GM20431 (cell line): ENCODE data around the gene CISD3.
"Not testable (repeated sequence)": the region's sequence is repeated elsewhere in the genome, so short reads cannot be mapped to it uniquely, and the experiment has no call there.

Source experiments
- in situ Hi-C: fragments of 300-500 bp; cut with MseI, MboI; formaldehyde crosslinking; loops from one replicate; pipeline ENCODE4 v1.15.0; 2020; ENCODE audit warnings: low sequenced_read_pairs; ENCODE audit not compliant: unreplicated experiment

Gene CISD3

GRCh38 chr17:38725066-38725465 lies 5.1 kb upstream of the CISD3 start:
- in situ Hi-C loops, result no loop called here

DNA sequence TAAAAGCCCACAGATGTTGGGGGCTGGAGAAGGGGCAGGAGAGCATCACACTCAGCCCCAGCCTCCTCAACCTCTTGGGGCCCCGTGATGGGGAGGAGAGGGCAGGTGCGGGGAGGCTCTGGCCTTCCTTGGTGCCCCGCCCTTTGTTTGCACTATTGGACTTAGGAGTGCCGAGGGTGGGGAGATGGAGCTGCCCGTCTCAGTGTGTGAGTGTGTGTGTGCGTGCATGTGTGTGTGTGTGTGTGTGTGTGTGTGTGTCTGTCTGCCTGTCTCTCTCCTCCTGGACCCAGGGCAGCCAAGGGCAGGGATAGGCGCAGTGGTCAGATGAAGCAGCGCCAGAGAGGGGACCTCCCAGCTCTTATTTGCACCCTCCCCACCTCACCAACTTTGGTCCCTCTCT lies 4.0 kb upstream of the CISD3 start:
- in situ Hi-C loops, result not testable (repeated sequence)

GRCh38 chr17:38727736-38728135 lies 2.4 kb upstream of the CISD3 start:
- in situ Hi-C loops, result no loop called here

DNA sequence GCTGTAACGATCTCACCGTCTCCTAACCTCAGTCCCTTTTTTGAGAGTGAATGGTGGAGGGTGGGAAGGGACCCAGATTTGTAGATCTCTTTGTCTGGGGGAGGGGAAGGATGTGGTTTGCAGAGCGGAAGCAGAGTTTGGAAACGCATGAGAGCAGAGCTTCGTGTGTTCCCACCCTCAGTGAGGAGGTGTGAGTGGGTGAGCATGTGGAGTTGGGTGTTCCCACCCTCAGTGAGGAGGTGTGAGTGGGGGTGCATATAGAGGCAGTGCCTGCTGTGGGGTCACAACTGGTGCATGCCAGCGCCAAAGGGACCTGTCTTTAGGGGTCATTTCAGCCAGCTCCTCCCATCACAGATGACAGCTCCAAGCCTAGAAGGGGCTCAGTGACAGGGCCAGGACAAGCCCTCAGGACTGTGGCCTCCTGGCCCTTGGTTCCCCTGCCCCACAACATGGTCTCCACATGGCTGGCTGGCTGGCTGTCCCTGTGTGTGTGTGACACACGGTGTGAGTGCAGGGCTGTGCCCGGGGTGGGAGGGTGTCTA lies 1.8 kb upstream of the CISD3 start:
- in situ Hi-C loops, result no loop called here

- in situ Hi-C loops, result no loop called here
Observed at GRCh38 chr17:38729368-38729885, 714 bp upstream of the CISD3 start.

DNA sequence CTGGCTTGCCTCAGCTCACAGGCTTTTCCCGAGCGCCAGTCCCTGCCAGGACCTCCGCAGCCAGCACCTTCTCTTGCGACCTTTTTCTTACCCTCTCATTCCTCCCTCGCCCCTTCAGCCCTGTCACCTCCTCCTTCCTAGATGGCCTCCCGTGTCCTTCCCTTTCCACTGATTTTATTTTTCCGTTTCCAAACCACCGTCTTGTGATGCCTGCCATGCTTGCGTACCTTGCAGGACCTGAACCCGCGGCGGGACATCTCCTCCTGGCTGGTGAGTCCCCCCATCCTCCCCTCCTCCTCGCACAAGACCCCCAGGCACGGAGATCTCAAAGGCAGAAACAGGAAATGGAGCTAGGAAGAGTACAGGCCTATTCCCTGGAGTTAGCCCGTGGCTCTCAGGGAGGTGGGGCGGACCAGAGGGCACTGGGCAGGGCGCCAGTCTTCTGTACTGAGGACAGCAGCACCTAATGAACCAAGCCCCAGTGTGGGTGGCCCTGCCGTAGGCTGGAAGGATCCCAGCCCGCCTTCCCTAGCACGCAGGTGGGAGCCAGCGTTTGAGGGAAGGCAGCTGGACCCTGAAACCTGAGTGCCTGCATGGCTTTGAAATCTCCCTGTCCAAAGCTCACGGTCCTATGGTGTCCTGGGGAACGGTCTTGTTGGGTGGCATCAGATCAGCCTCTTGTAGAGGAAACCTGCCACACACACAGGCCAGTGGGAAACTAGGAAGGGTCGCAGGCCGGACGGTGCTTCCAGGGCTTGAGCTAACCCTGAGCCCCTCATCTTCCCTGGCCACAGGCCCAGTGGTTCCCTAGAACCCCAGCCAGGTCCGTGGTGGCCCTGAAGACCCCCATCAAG lies 612 bp downstream of the CISD3 start:
- in situ Hi-C loops, result loop anchor here (10.0 kb wide), 1 partner anchor 46 kb away; no protein-coding TSS in a partner anchor

DNA sequence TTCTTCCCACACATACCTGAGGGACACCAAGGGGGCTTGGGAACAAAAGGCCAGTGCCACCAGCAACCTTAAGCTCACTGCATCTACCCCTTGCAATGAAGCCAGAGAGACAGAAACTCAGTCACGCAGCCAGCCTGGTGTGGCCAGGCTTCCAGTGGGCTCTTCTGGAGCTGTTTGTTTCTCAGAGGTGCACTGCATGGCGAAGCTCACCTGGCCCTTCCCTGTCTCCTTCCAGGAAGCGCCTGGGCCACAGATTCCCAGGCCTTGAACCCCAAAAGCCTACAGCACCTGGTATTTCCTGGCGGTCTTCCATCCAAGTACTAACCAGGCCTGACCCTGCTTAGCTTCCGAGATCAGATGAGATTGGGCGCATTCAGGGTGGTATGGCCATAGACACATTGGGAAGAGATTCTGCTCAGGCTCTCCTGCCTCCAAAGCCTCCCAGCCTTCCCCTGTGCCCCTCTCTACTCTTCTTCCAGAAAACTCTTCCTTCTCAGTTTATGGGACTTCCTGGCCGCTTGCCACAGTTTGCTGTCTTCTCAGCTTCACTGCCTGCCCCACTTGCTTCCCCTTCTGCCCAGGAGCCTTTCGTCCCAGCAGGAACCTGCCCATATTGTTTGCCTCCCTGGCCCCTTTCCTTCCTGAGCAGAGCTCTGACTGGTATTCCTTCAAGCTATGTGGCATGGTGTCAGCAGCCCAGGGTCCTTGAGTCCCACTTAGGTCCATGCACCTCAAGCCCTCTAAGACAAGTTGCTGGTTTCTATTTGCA lies 1.6 kb downstream of the CISD3 start:
- in situ Hi-C loops, result loop anchor here (10.0 kb wide), 1 partner anchor 47 kb away; no protein-coding TSS in a partner anchor

DNA sequence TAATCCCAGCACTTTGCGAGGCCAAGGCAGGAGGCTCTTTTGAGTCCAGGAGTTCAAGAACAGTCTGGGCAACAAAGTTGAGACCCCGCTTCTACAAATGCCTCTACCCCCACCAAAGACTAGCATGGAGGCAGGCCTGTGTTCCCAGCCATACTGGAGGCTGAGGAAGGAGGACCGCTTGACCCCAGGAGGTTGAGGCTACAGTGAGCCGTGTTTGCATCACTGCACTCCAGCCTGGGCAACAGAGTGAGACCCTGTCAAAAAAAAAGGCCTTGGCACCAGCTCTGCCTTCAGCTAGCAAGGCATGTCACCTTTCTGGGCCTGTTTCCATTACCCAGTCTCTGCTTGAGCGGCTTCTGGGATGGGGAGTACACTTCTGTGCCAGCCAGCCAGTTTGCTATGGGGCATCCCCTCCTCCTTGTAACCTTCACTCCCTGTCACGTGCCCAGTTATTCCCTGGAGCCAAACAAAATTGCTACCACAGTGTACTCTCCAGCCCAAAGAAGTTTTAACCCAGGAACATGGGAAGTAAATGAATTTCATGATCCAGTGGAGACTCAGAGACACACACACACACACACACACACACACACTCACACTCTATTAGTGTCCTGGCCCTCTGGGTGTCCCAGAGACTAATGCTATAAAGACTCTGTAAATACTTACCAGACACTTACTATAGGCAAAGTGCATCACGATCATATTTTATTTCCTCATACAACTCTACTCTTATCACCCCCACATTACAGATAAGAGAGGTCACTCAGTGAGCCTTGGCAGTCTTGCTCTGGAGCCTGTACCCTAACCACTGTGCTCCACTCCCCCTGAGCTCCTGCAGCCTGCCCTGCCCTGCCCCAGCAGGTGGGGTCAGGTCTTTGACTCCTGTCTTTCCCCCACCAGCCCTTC lies 2.5 kb downstream of the CISD3 start:
- in situ Hi-C loops, result loop anchor here (10.0 kb wide), 1 partner anchor 48 kb away; no protein-coding TSS in a partner anchor

DNA sequence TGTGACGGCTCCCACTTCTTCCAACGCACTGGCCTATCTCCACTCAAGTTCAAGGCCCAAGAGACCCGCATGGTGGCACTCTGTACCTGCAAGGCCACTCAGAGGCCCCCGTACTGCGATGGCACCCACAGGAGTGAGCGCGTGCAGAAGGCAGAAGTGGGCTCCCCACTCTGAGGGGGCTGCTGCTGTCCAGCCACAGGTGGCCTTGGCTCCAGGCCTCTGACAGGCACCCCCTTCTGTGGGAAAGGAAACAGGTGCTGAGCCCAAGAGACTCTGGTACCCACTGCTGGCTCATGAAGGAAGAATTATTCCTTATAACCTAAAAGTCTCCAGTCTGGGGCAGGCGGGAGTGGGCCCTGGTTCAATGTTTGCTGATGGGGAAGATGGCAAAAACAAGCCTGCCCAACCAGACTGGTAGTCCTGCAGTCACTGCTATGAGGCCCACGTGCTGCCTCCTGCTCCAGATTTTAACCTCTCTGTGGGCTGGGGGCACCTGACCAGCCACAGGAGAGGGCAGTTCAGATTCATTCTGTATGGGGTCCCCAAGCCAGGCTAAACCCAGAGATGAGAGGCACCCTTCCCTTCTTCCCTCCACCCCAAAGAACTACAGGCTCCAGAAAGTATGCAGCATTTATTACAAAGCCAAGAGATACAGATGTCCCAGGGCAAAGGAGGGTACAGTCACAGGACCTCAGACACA lies 3.3 kb downstream of the CISD3 start:
- in situ Hi-C loops, result loop anchor here (10.0 kb wide), 1 partner anchor 49 kb away; no protein-coding TSS in a partner anchor

DNA sequence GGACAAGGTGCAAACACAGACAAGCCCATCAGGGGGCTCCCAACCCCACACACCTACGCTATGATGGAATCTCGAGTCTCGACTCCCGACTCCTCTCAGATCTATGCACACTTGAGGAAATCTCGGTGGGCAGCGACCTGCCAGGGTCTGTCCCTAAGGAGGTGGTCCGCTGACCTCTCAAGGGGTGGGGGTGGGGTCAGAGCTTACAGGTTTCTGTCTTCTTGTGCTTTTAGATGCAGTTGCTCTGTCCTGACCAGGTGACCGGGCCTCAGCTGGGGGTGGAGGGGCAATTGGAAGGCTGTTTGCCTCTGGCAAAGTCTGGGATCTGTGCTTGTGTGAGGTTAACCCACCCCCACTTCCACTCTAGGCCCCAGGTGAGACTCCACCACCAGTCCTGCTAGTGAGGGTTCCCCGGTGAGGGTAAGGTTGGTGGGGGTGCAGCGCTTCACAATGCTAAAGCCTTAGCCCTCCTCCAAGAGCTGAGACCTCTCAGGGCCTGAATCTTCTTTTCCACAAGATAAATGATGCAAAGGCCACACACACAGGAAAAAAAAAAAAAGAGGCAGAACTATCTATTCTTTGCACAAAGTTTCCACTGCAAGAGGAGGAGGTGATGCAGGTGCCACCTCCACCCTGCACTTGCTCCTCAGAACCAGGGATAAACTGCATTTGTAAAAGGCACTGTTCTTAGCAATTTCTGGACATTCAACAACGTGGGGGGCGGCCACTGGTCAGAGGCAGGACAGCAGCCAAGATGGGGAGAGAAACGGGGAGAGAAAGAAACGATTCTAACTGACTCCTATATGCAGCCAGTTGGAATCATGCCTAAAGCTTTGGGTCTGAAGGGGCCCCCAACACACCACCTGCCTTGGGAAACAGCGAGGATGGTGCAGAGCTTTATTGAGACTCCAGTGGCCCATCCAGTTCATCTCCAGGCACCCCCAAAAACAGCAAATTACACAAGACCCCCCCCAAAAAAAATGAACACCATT lies 4.1 kb downstream of the CISD3 start:
- in situ Hi-C loops, result loop anchor here (10.0 kb wide), 1 partner anchor 49 kb away; no protein-coding TSS in a partner anchor

DNA sequence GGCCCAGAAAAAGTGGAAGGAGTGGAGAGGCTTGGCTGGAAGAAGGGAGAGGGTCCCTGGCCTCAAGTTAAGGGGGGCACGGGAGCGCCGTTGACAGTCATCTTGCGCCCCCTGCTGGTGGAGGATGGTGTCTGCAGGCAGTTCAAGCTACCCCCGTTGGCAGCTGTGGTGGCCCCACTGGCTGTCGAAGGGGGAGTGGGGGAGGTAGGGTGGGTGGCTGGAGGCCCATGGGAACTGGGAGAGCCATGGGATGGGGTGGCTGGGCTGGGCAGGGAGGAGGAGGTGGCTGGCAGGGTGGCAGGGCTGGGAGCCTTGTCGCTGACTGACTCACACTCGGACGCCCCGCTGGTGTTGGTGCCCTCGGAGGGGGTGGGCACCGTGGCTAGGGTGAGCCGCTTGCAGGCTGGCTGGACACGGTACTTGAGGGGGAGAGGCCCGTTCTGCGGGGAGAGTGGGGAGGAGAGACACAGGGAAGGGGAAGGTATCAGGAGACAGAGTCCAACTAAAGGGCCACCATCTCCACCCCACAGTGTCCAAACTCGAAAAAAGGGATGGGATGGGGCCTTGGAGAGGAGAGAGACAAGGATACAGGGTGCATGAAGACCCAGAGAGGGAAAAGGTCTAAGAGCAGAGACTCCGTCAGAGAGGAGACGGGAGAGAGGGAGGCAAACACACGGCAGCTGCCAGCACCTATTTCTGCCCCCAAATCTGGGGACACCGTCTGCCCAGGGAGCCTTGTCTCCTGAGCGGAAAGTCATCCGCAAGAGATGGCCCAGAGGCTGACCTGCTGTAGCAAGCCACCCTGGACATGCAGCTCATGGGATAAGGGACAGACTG lies 5.2 kb downstream of the CISD3 start:
- in situ Hi-C loops, result loop anchor here (10.0 kb wide), 1 partner anchor 51 kb away; no protein-coding TSS in a partner anchor

DNA sequence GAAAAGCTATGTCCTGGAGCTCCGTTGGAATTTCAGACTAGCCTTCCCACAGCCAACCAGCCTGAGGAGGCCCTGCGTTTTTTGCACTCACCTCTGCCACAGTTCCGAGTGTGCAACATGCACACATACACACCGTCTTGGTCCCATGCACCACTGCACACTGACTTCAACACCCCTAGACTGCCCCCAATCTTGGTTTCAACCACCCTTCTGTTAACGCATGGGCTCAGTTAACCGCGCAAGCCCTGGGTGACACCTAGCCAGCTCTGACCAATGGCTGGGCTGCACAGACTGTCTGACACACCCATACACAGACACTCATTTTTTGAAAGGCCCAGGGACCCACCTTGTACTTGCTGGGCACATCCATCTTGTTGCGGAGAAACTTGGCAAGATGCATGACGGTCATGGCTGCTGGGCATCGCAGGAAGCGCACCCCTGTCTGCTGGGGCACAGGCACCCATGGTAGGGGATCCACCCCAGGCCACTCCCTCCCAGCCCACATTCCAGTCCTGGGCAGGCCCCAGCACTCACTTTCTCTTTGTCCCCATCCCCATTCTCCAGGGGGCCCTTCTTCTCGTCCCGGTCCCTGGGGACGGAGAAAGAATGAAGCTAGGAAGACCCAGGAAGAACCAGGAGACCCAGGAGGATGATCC lies 8.0 kb downstream of the CISD3 start:
- in situ Hi-C loops, result loop anchor here (10.0 kb wide), 1 partner anchor 53 kb away; no protein-coding TSS in a partner anchor

GRCh38 chr17:38738686-38739085 lies 8.5 kb downstream of the CISD3 start:
- in situ Hi-C loops, result loop anchor here (10.0 kb wide), 1 partner anchor 54 kb away; no protein-coding TSS in a partner anchor

GRCh38 chr17:38739305-38739704 lies 9.2 kb downstream of the CISD3 start:
- in situ Hi-C loops, result loop anchor here (10.0 kb wide), 1 partner anchor 55 kb away; no protein-coding TSS in a partner anchor

- in situ Hi-C loops, result no loop called here
Observed at GRCh38 chr17:38740044-38740443, 9.9 kb downstream of the CISD3 start.

DNA sequence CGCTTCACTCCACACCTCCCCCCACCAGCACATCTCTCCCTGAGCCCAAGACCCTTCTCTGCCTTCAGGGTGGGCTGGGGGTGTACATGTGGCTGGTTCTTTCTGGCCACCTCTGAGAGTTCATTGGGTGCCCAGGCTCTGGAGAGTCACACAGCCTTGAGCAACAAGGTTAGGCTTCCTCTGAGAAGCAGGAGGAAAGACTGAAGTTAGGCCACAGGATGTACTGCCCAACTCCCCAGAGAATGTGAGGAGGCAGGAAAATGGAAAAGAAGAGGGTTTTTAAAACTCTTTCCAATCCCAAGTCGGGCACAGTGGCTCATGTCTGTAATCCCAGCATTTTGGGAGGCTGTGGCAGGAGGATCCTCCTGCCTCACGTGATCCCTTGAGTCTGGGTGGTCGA lies 10.7 kb downstream of the CISD3 start:
- in situ Hi-C loops, result no loop called here
